GM23248 (cell line): Measurements from ENCODE around the gene OR51I2.

Experiments used
- EZH2 ChIP-seq: fragments of 200-600 bp; sonication (generic); IDR thresholded peaks from 2 replicates; pipeline ENCODE4 v1.6.1; 2018; ENCODE audit warnings: antibody characterized with exemption, mild to moderate bottlenecking; ENCODE audit not compliant: insufficient read depth, poor library complexity, severe bottlenecking
- EZH2phosphoT487 ChIP-seq: fragments of 200-600 bp; sonication (generic); IDR thresholded peaks from 2 replicates; pipeline ENCODE4 v1.6.1; 2018; ENCODE audit warnings: antibody characterized with exemption, moderate library complexity, mild to moderate bottlenecking, low read depth; ENCODE audit not compliant: insufficient read depth

GRCh38 chr11:5449023-5449422 lies at the start of gene OR51I2:
- no peak for TF ChIP-seq EZH2
- TF ChIP-seq EZH2phosphoT487 = no peak
